Activated naive CD4-positive, alpha-beta T cell treated with anti-CD3 and anti-CD28 coated beads, Interleukin-2, amount 10 ng/mL, durations not matched to agents 7 days and 5 days (primary cell): ENCODE measurements around the gene DDX18.
"Not testable (repeated sequence)": the region's sequence is repeated elsewhere in the genome, so short reads cannot be mapped to it uniquely, and the experiment has no call there.

Experiments
- CTCF ChIA-PET: fragments of 350-600 bp; sonication (Branson Sonifier 250); formaldehyde crosslinking; loops from one replicate; lab custom pipeline; 2021; ENCODE audit warnings: antibody characterized with exemption; lab: Charles Lee
- DNase-seq: peaks from one replicate; pipeline ENCODE4 v3.0.0-alpha.2; 2020
- H3K27ac Mint-ChIP-seq: one replicate; pipeline ENCODE4 v1.8.0; 2021; ENCODE audit warnings: mild to moderate bottlenecking, moderate library complexity, mixed read lengths
- H3K27me3 Mint-ChIP-seq: one replicate; pipeline ENCODE4 v1.8.0; 2021; ENCODE audit warnings: mild to moderate bottlenecking, mixed read lengths
- H3K36me3 Mint-ChIP-seq: one replicate; pipeline ENCODE4 v1.8.0; 2021; ENCODE audit warnings: mixed read lengths
- H3K4me1 Mint-ChIP-seq: one replicate; pipeline ENCODE4 v1.8.0; 2021; ENCODE audit warnings: mixed read lengths
- H3K4me3 Mint-ChIP-seq: one replicate; pipeline ENCODE4 v1.8.0; 2021; ENCODE audit warnings: mild to moderate bottlenecking, moderate library complexity, mixed read lengths
- H3K9me3 Mint-ChIP-seq: one replicate; pipeline ENCODE4 v1.8.0; 2021; ENCODE audit warnings: mixed read lengths

DDX18 gene

DNA sequence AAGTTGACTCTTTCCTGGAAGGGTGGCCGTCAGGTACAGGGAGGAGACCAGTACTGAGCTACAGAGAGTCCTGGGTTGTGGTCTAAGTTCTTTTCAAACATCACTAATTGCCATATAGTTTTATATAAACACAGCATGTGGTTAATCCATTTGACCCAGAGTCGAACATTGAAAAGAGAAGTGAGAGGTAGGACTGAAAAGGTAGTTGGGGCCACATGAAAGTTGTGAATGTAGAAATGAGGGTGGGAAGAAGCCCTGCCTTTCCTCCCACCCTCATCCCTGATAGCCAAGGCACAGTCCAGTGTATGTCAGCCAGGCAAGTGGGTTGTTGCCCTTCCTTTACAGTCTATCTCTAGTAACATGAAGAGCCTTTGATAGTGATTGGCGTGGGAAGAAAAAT, 4.4 kb downstream of the DDX18 start:
- peaks cover 62% of the 10 kb centered on the region for H3K36me3 Mint-ChIP-seq
- CTCF ChIA-PET, result interaction anchor here (1.0 to 1.3 kb wide), 2 partner anchors 16 to 184 kb away, joined by 3 read pairs; no protein-coding TSS in a partner anchor
- H3K9me3 Mint-ChIP-seq, result no peaks in the 10 kb centered on the region
- DNase-seq, result no peak
- peaks cover 36% of the 10 kb centered on the region for H3K4me1 Mint-ChIP-seq
- no peaks in the 10 kb centered on the region for H3K27me3 Mint-ChIP-seq
- no peak overlapping the region for H3K4me3 Mint-ChIP-seq
- H3K27ac Mint-ChIP-seq, result no peak overlapping the region

DNA sequence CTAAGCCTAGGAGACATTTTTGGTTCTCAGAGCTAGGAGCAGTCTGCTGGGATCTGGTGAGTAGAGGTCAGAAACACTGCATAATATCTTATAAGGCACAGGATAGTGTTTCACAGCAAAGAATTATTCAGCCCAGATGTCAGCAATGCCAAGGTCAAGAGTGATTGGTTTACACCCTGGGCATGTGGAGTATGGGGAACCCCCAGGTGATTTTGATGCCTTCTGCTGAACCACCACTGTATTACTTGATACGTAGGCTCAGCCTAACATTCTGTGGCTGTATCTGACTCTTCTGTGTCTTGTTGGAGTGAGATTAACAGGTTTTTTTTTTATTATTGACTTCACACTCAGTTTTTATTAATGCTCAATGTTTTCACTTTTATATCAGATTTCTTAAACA, 6.0 kb downstream of the DDX18 start:
- no peaks in the 10 kb centered on the region for H3K9me3 Mint-ChIP-seq
- DNase-seq, result no peak
- no peak overlapping the region for H3K27ac Mint-ChIP-seq
- H3K36me3 Mint-ChIP-seq, result peaks cover 70% of the 10 kb centered on the region
- no peak overlapping the region for H3K4me3 Mint-ChIP-seq
- peaks cover 28% of the 10 kb centered on the region for H3K4me1 Mint-ChIP-seq
- no peaks in the 10 kb centered on the region for H3K27me3 Mint-ChIP-seq
- CTCF ChIA-PET, result no interaction called here

DNA sequence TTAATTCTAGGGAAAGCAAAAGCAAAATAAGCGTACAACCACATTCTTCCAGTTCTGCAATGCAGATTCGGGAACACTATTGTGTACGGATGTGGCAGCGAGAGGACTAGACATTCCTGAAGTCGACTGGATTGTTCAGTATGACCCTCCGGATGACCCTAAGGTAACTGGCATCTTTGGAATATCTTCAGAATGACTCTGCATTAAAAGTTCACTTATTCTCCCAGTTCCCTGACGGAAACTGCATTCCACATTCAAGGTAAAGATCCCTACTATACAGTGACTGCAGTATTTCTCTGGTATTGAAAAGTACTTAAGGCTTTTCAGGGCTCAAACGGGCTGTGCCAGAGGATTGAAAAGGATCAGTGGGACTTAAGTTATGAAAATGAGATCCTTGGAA, 10.9 kb downstream of the DDX18 start:
- Mint-ChIP-seq H3K36me3 (peaks cover 85% of the 10 kb centered on the region), H3K4me3 (no peak overlapping the region), H3K4me1 (no peaks in the 10 kb centered on the region), H3K9me3 (no peaks in the 10 kb centered on the region), H3K27ac (no peak overlapping the region), H3K27me3 (no peaks in the 10 kb centered on the region)
- DNase-seq, result no peak
- CTCF ChIA-PET, result interaction anchor here (2.1 kb wide), 1 partner anchor 178 kb away, joined by 5 read pairs; no protein-coding TSS in a partner anchor

DNA sequence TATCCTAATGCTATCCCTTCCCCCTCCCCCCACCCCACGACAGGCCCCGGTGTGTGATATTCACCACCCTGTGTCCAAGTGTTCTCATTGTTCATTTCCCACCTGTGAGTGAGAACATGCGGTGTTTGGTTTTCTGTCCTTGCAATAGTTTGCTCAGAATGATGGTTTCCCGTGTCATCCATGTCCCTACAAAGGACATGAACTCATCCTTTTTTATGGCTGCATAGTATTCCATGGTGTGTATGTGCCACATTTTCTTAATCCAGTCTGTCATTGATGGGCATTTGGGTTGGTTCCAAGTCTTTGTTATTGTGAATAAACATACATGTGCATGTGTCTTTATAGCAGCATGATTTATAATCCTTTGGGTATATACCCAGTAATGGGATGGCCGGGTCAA, 13.0 kb downstream of the DDX18 start:
- H3K9me3 Mint-ChIP-seq, DNase-seq, H3K4me1 Mint-ChIP-seq, H3K27ac Mint-ChIP-seq, CTCF ChIA-PET, H3K27me3 Mint-ChIP-seq, H3K4me3 Mint-ChIP-seq: not testable (repeated sequence)
- H3K36me3 Mint-ChIP-seq, result peaks cover 87% of the 10 kb centered on the region

DNA sequence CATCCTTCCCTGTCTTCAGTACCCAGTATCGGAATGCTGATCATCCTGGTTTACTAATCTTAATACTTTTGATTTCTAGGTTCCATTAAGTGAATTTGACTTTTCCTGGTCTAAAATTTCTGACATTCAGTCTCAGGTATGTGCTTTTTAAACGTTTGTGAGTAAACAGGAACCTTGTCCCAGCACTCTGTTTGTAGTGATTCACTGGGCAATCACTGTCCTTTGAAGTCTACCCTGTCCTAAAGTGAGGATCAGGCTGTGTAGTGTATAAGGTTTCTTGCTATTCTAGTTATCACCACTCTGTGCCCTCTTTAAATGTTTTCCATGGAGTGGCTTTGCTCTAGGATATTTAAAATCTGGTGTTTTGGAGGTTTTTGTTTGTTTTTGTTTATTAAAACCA, 14.4 kb downstream of the DDX18 start:
- Mint-ChIP-seq H3K9me3 (no peaks in the 10 kb centered on the region), H3K27ac (peak overlapping the region; percentile 24), H3K4me1 (no peaks in the 10 kb centered on the region), H3K36me3 (peaks cover 78% of the 10 kb centered on the region), H3K27me3 (no peaks in the 10 kb centered on the region), H3K4me3 (no peak overlapping the region)
- CTCF ChIA-PET, result interaction anchor here (1.4 kb wide), 1 partner anchor 14 kb away, joined by 4 read pairs; the partner anchor contains the start of gene DDX18
- no peak for DNase-seq

DNA sequence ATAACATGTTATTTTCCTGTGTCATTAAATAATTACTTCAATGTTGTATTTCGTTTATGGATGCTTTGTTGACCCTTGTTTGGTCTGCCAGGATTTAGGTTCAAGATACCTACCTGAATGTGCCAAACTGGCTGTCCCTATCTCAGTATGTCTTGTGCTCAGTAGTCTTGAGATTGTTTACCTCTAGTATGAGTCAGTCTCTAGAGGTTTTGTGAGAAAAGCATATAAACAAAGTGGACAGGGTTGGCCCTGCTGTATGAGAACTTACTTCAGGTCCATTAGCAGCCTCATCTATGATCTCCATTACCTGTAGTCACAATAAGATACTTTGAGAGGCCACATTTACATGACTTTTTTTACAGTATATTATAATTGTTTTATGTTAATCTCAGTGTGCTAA, 17.8 kb downstream of the DDX18 start:
- Mint-ChIP-seq H3K36me3 (peaks cover 49% of the 10 kb centered on the region), H3K9me3 (no peaks in the 10 kb centered on the region)

DNA sequence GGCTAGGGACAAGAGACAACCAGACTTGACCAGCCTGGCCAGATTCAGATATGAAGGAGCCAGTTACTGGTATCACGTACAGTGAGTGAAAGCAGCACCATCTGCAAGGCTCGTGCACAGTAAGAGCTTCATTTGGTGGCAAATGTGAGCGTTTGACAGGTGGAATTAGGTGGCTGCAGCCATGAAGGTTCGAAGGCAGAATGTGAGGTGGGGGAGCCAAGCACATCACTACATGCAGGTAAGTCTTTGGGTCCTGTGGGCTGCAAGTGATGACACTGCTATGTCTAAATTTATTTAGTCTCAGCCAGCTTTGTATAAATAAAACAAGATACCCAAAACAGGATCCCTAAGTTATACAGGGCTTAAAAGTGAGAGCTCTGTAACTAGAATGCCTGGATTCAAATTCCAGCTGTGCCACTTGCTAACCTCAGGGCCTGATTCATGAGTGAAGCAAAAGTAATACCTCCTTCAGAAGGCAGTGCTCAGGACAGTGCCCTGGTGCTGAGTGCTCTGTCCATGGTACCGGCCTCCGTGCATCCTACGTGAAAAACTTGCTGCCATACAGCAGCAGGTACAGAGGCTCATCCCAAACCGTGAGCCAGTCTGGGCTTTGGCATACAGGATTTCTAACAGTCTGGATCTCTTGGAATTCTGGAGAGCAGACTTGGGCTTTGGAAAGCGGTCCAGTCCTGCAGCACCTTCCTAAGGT, 18.6 kb downstream of the DDX18 start:
- CTCF ChIA-PET, result interaction anchor here (0.8 to 1.6 kb wide), 2 partner anchors 168 to 172 kb away, joined by 3 read pairs; no protein-coding TSS in a partner anchor
- Mint-ChIP-seq H3K4me3 (no peak overlapping the region), H3K27me3 (peaks cover 4% of the 10 kb centered on the region), H3K36me3 (peaks cover 41% of the 10 kb centered on the region), H3K9me3 (no peaks in the 10 kb centered on the region), H3K27ac (no peak overlapping the region), H3K4me1 (peaks cover 6% of the 10 kb centered on the region)
- DNase-seq, result peak; percentile 40

More for the DNA sequence above, 17.8 kb downstream of the DDX18 start:
- peaks cover 6% of the 10 kb centered on the region for H3K4me1 Mint-ChIP-seq
- CTCF ChIA-PET, result interaction anchor here (0.8 to 1.6 kb wide), 2 partner anchors 169 to 172 kb away, joined by 3 read pairs; no protein-coding TSS in a partner anchor
- no peak for DNase-seq
- peaks cover 4% of the 10 kb centered on the region for H3K27me3 Mint-ChIP-seq
- H3K27ac Mint-ChIP-seq, result no peak overlapping the region
- no peak overlapping the region for H3K4me3 Mint-ChIP-seq

DNA sequence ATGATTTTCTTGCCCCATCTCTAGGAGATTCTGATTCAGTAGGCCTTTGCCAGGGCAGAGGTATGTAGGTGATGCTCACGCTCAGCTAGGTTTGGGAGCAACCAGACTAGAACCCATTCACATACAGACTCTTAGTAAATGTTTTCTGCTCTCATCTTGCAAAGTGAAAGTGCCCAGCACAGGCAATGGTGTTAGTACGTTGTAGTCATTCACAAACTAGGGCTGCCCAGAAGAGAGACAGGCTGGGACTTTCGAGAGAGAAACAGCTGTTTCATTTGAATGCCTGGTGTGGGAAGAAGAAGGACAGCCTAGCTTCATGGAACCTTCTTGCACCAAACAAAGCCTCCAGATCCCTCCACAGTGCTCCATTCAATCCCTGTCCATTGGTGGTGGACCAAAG, 19.4 kb downstream of the DDX18 start:
- Mint-ChIP-seq H3K9me3 (no peaks in the 10 kb centered on the region), H3K27me3 (peaks cover 4% of the 10 kb centered on the region), H3K27ac (no peak overlapping the region), H3K4me1 (peaks cover 6% of the 10 kb centered on the region), H3K4me3 (no peak overlapping the region), H3K36me3 (peaks cover 33% of the 10 kb centered on the region)
- CTCF ChIA-PET, result interaction anchor here (1.6 to 2.4 kb wide), 2 partner anchors 169 to 171 kb away, joined by 3 to 10 read pairs; no protein-coding TSS in a partner anchor
- DNase-seq, result no peak

DNA sequence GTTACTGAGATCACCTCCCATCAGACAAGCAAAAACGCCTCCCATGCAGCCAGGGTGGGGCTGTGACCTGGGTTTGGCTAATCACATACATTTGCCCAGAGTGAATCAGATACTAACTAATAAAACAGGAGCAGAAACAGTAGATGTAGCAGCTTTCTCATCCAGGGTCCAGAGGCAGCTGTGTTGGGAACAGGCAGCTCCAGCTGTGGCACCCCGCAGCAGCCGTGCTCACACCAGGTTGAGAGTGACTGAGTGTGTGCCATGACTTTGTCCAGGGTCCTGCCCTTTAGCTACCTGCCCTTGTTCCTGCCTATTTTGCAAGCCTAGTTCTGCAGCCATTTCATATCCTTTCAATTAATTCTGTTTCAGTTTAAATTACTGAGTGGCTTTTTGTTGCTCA, 20.5 kb downstream of the DDX18 start:
- Mint-ChIP-seq H3K4me1 (peaks cover 6% of the 10 kb centered on the region), H3K27ac (no peak overlapping the region), H3K4me3 (no peak overlapping the region), H3K9me3 (no peaks in the 10 kb centered on the region), H3K27me3 (peaks cover 4% of the 10 kb centered on the region), H3K36me3 (peaks cover 23% of the 10 kb centered on the region)
- CTCF ChIA-PET, result interaction anchor here (1.0 to 2.4 kb wide), 3 partner anchors 16 to 168 kb away, joined by 3 to 10 read pairs (median 9); partner anchors contain the start of gene DDX18
- no peak for DNase-seq

DNA sequence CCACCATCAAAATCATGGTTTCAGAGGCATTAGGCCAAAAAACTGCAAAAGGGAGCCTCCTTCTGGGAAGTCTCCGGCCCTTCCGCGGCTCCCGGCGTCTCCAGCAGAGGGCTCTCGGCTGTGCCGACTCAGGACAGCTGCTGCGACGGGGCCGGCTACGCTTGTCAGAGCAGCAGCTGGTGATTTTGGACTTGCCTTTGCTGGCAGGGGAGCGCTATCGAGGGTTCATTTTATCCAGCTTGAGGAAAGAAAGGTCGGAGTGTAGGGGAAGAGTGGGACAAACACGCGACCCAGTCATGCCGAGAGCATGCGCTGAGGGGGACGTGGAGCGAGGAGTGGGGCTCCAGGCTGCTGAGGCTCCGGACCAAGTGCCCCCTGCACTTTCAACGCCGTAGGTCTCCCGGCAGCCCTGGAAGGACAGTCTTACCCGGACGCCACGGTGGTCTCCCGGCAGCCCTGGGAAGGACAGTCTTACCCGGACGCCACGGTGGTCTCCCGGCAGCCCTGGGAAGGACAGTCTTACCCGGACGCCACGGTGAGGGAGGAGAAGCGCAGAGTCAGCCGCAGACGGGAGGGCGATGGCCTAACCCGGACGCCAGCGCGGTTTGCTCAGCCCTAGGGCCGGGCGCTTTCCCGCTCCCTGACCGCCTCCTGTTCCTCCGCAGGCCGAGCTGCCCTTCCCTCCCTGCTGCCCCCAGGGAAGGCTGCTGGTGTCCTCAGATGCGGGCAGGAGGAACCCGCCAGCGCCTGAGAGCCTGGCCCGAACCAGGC, 21.7 kb downstream of the DDX18 start:
- H3K27ac Mint-ChIP-seq, result no peak overlapping the region
- peaks cover 6% of the 10 kb centered on the region for H3K4me1 Mint-ChIP-seq
- DNase-seq, result peak; percentile 66
- peak overlapping the region; percentile 48 for H3K4me3 Mint-ChIP-seq
- no peaks in the 10 kb centered on the region for H3K9me3 Mint-ChIP-seq
- H3K27me3 Mint-ChIP-seq, result peaks cover 4% of the 10 kb centered on the region
- H3K36me3 Mint-ChIP-seq, result peaks cover 15% of the 10 kb centered on the region
- CTCF ChIA-PET, result interaction anchor here (0.9 to 2.4 kb wide), 4 partner anchors 22 to 167 kb away, joined by 4 to 10 read pairs (median 7); partner anchors contain the start of gene DDX18

DNA sequence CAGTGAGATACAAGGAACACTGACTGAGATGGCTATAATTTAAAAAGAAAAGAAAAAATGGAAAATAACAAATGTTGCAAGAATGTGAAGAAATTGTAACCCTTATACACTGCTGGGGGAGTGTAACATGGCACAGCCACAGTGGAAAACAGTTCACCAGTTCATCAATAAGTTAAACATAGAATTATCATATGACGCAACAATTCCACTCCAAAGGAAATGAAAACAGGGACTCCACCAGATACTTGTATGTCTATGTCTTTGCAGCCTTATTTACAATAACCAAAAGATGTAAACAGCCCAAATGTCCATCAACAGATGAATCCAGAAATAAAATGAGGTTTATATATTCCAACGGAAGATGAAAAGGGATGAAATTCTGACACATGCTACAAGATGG, 30.8 kb downstream of the DDX18 start:
- Mint-ChIP-seq H3K36me3 (no peaks in the 10 kb centered on the region), H3K4me3 (no peak overlapping the region), H3K27me3 (peaks cover 32% of the 10 kb centered on the region), H3K4me1 (no peaks in the 10 kb centered on the region), H3K9me3 (no peaks in the 10 kb centered on the region), H3K27ac (no peak overlapping the region)
- CTCF ChIA-PET, result no interaction called here
- DNase-seq, result no peak

DNA sequence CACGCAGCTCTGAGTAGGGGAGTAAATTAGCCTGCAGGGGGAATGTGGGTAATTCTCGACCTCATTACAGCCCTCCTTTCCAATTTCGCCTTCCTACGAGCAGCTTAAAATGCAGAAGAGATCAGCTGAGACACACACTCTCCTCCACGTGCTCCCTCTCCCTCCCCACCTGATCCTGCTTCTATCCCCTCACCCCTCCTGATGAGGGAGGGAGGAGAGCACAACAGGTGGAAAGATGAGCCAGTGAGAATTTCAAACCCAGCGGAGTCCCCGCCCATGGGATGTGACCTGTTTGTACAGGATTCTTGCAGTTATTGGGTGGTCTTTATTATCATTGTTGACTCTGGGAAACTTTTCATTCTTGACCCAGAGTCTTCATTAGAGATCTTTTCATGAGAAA, 35.5 kb downstream of the DDX18 start:
- H3K27me3 Mint-ChIP-seq, result peaks cover 53% of the 10 kb centered on the region
- H3K9me3 Mint-ChIP-seq, result no peaks in the 10 kb centered on the region
- no peak overlapping the region for H3K4me3 Mint-ChIP-seq
- H3K27ac Mint-ChIP-seq, result no peak overlapping the region
- no peaks in the 10 kb centered on the region for H3K36me3 Mint-ChIP-seq
- H3K4me1 Mint-ChIP-seq, result no peaks in the 10 kb centered on the region
- no peak for DNase-seq
- CTCF ChIA-PET, result no interaction called here

DNA sequence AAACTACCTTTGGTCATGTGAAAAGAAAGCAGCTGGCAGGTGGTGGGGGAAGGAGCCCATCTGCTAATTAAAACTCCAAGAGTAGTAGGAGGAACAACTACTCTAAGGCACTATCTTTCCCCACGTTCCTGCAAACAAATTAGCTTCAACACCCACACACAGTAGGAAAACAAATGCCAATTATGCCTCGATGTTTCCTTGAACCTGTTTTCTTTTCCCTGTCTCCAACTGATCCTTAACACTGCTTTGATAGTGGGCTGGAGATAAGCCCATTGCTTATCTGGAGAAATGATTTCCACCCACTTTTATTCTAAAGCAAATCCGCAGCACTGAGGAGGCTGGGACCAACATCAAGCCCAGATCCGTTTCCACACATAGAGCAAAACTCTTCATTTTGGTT, 36.0 kb downstream of the DDX18 start:
- H3K27me3 Mint-ChIP-seq, result peaks cover 53% of the 10 kb centered on the region
- no peak overlapping the region for H3K4me3 Mint-ChIP-seq
- no peaks in the 10 kb centered on the region for H3K4me1 Mint-ChIP-seq
- CTCF ChIA-PET, result no interaction called here
- no peak for DNase-seq
- H3K9me3 Mint-ChIP-seq, result no peaks in the 10 kb centered on the region
- H3K27ac Mint-ChIP-seq, result no peak overlapping the region
- H3K36me3 Mint-ChIP-seq, result no peaks in the 10 kb centered on the region

DNA sequence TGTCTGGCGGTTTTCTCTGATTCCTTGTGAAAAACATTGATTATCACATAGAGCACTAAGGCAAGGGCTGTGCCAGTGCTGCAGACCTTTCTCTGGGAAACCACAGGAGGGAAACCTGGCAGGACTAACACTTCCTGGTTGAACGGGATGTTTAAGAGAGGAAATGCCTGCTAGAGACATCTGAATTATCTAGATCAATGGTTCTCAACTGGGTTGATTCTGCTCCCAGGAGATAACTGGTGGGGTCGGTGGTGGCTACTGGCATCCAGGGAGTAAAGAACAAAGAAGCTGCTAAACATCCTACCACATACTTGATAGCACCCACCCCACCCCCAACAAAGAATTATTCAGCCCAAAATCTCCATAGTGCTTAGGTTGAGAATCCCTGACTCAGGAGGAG, 37.5 kb downstream of the DDX18 start:
- H3K27me3 Mint-ChIP-seq, result peaks cover 47% of the 10 kb centered on the region
- H3K27ac Mint-ChIP-seq, result no peak overlapping the region
- H3K9me3 Mint-ChIP-seq, result no peaks in the 10 kb centered on the region
- no peak for DNase-seq
- H3K36me3 Mint-ChIP-seq, result no peaks in the 10 kb centered on the region
- CTCF ChIA-PET, result no interaction called here
- H3K4me1 Mint-ChIP-seq, result no peaks in the 10 kb centered on the region
- H3K4me3 Mint-ChIP-seq, result no peak overlapping the region
